Muscle of back (tissue), 11 donors: ENCODE measurements around the gene CASP2. TPM values are rescaled to one million over a fixed set of nuclear protein-coding genes. Genes with fewer than 3 reads are reported as not detected.
"Not testable (repeated sequence)": the region's sequence is repeated elsewhere in the genome, so short reads cannot be mapped to it uniquely, and the experiment has no call there.

Experiments
- DNase-seq, 3 donors: peaks; one replicate each; pipeline versions ENCODE4 v3.0.0 to v3.0.0-alpha.2; 2013
- polyA plus RNA-seq, 10 donors: library from polyadenylated mRNA; unstranded; fragments of 120-200 nt; gene quantifications; one replicate each; pipeline ENCODE4 v1.2.1, GENCODE V29; 2013; ENCODE audit not compliant: insufficient read length in 10 of 10

Gene CASP2
- polyA plus RNA-seq, 10 donors = 16.1 to 30.9 (median 25.3) TPM

- peak; percentile 76 to 93 (median 85) for DNase-seq
Observed at GRCh38 chr7:143263266-143264195, 24.6 kb upstream of the CASP2 start, which contains the start of gene GSTK1. TSS of gene GSTK1 (plus strand) at chr7:143263441. CDS start at chr7:143263514, 73 bp downstream.

- not testable (repeated sequence) for DNase-seq
Observed at GRCh38 chr7:143264196-143264568, 24.0 kb upstream of the CASP2 start.

- no peak for DNase-seq
Observed at GRCh38 chr7:143265017-143265693, 23.0 kb upstream of the CASP2 start.

GRCh38 chr7:143269251-143269650 lies 18.9 kb upstream of the CASP2 start:
- no peak for DNase-seq

- no peak for DNase-seq
Observed at GRCh38 chr7:143271240-143271639, 16.9 kb upstream of the CASP2 start.

- no peak for DNase-seq
Observed at GRCh38 chr7:143272871-143273270, 15.3 kb upstream of the CASP2 start.

- peak; percentile 73 to 92 (median 84) for DNase-seq
Observed at GRCh38 chr7:143279186-143280098, 8.7 kb upstream of the CASP2 start.

GRCh38 chr7:143280160-143280559 lies 8.0 kb upstream of the CASP2 start:
- no peak for DNase-seq

- no peak for DNase-seq
Observed at GRCh38 chr7:143280566-143280965, 7.6 kb upstream of the CASP2 start.

GRCh38 chr7:143281529-143281928 lies 6.6 kb upstream of the CASP2 start:
- no peak for DNase-seq

GRCh38 chr7:143282124-143282523 lies 6.0 kb upstream of the CASP2 start:
- no peak for DNase-seq

- no peak for DNase-seq
Observed at GRCh38 chr7:143283381-143283780, 4.8 kb upstream of the CASP2 start.

- DNase-seq = no peak
Observed at GRCh38 chr7:143284591-143285469, 3.3 kb upstream of the CASP2 start, which contains the start of gene TMEM139. TSS of gene TMEM139 (plus strand) at chr7:143284958. CDS start at chr7:143285958, 1,000 bp downstream.

- no peak for DNase-seq
Observed at GRCh38 chr7:143285470-143285778, 2.7 kb upstream of the CASP2 start.

- no peak for DNase-seq
Observed at GRCh38 chr7:143285806-143286521, 2.2 kb upstream of the CASP2 start.

GRCh38 chr7:143286522-143286890 lies 1.6 kb upstream of the CASP2 start:
- no peak for DNase-seq

- DNase-seq = no peak
Observed at GRCh38 chr7:143287339-143287934, 714 bp upstream of the CASP2 start.

- DNase-seq = no peak
Observed at GRCh38 chr7:143288836-143289235, 685 bp downstream of the CASP2 start.

- DNase-seq = peak in 1 of 3 donors; percentile 32
Observed at GRCh38 chr7:143289421-143289820, 1.3 kb downstream of the CASP2 start.

- DNase-seq = not testable (repeated sequence)
Observed at GRCh38 chr7:143289888-143290287, 1.7 kb downstream of the CASP2 start.
